ENCODE results near the gene DEDD2. TPM values are rescaled to one million over a fixed set of nuclear protein-coding genes. Genes with fewer than 3 reads are reported as not detected.
"Not testable (repeated sequence)": the region's sequence is repeated elsewhere in the genome, so short reads cannot be mapped to it uniquely, and the experiment has no call there.

DEDD2 gene
- 27.1 TPM for total RNA-seq (ENCODE audit: unreplicated experiment)
- long read RNA-seq, transcript DEDD2-203 (4 exons, 1,586 nt) = minor isoform, 8 of 34 reads
- long read RNA-seq, transcript DEDD2-205 (5 exons, 1,183 nt) = major isoform, 12 of 34 reads
- long read RNA-seq, partial matches to known transcripts = 1 of 34 reads
- long read RNA-seq, other reads (novel, unspliced or antisense) = 9 of 34 reads

- Mint-ChIP-seq H3K27ac (ENCODE audit: unreplicated experiment) (peak within 1 kb of the TSS; percentile 93), H3K4me1 (ENCODE audit: unreplicated experiment) (peaks cover 38% of the 10 kb centered on the region), H3K27me3 (ENCODE audit: unreplicated experiment) (peaks cover 15% of the 10 kb centered on the region), H3K36me3 (ENCODE audit: low read depth, unreplicated experiment) (peaks cover 36% of the 10 kb centered on the region), H3K9me3 (ENCODE audit: unreplicated experiment) (no peaks in the 10 kb centered on the region), H3K4me3 (ENCODE audit: unreplicated experiment) (peak within 1 kb of the TSS; percentile 95)
- TF ChIP-seq CTCF (IDR thresholded peaks at IDR 0.05; ENCODE audit: unreplicated experiment) = no peak
- peak; percentile 97 for DNase-seq (ENCODE audit: low spot score)
Observed at GRCh38 chr19:42217520-42218437, at the start of gene DEDD2. DEDD2 (minus strand) TSS chr19:42217677; CDS start chr19:42217007, 670 bp downstream.

GRCh38 chr19:42266928-42267603 lies 49.6 kb upstream of the DEDD2 start:
- not testable (repeated sequence) for H3K27ac Mint-ChIP-seq (ENCODE audit: unreplicated experiment); H3K9me3 Mint-ChIP-seq (ENCODE audit: unreplicated experiment); H3K4me3 Mint-ChIP-seq (ENCODE audit: unreplicated experiment); H3K36me3 Mint-ChIP-seq (ENCODE audit: low read depth, unreplicated experiment); H3K27me3 Mint-ChIP-seq (ENCODE audit: unreplicated experiment); DNase-seq (ENCODE audit: low spot score)
- peaks cover 28% of the 10 kb centered on the region for H3K4me1 Mint-ChIP-seq (ENCODE audit: unreplicated experiment)

GRCh38 chr19:42266105-42266504 lies 48.6 kb upstream of the DEDD2 start:
- H3K9me3 Mint-ChIP-seq (ENCODE audit: unreplicated experiment) = not testable (repeated sequence)

GRCh38 chr19:42261763-42262162 lies 44.3 kb upstream of the DEDD2 start:
- no peaks in the 10 kb centered on the region for H3K36me3 Mint-ChIP-seq (ENCODE audit: low read depth, unreplicated experiment)
- H3K4me3 Mint-ChIP-seq (ENCODE audit: unreplicated experiment) = no peak overlapping the region
- H3K27me3 Mint-ChIP-seq (ENCODE audit: unreplicated experiment) = no peaks in the 10 kb centered on the region
- no peak overlapping the region for H3K27ac Mint-ChIP-seq (ENCODE audit: unreplicated experiment)
- peaks cover under 1% of the 10 kb centered on the region for H3K4me1 Mint-ChIP-seq (ENCODE audit: unreplicated experiment)
- DNase-seq (ENCODE audit: low spot score) = no peak
- no peak for TF ChIP-seq CTCF (IDR thresholded peaks at IDR 0.05; ENCODE audit: unreplicated experiment)
- H3K9me3 Mint-ChIP-seq (ENCODE audit: unreplicated experiment) = no peaks in the 10 kb centered on the region

More at GRCh38 chr19:42266105-42266504, 48.6 kb upstream of the DEDD2 start:
- H3K27me3 Mint-ChIP-seq (ENCODE audit: unreplicated experiment); H3K36me3 Mint-ChIP-seq (ENCODE audit: low read depth, unreplicated experiment); DNase-seq (ENCODE audit: low spot score); H3K4me3 Mint-ChIP-seq (ENCODE audit: unreplicated experiment); H3K27ac Mint-ChIP-seq (ENCODE audit: unreplicated experiment): not testable (repeated sequence)
- H3K4me1 Mint-ChIP-seq (ENCODE audit: unreplicated experiment) = peaks cover 23% of the 10 kb centered on the region

- not testable (repeated sequence) for H3K9me3 Mint-ChIP-seq (ENCODE audit: unreplicated experiment); H3K27ac Mint-ChIP-seq (ENCODE audit: unreplicated experiment); H3K27me3 Mint-ChIP-seq (ENCODE audit: unreplicated experiment); H3K4me3 Mint-ChIP-seq (ENCODE audit: unreplicated experiment); H3K36me3 Mint-ChIP-seq (ENCODE audit: low read depth, unreplicated experiment); DNase-seq (ENCODE audit: low spot score)
- H3K4me1 Mint-ChIP-seq (ENCODE audit: unreplicated experiment) = peaks cover 10% of the 10 kb centered on the region
Observed at GRCh38 chr19:42257842-42258241, 40.4 kb upstream of the DEDD2 start.

Measured in endothelial cell (in vitro differentiated cells).